CD4-positive, alpha-beta T cell treated with Interleukin-17A for 1 hour (primary cell): ENCODE data around the gene GPN2.
"Not testable (repeated sequence)": the region's sequence is repeated elsewhere in the genome, so short reads cannot be mapped to it uniquely, and the experiment has no call there.

Experiments used
- DNase-seq: peaks from one replicate; pipeline ENCODE4 v3.0.0-alpha.2; 2020

GPN2 gene

DNA sequence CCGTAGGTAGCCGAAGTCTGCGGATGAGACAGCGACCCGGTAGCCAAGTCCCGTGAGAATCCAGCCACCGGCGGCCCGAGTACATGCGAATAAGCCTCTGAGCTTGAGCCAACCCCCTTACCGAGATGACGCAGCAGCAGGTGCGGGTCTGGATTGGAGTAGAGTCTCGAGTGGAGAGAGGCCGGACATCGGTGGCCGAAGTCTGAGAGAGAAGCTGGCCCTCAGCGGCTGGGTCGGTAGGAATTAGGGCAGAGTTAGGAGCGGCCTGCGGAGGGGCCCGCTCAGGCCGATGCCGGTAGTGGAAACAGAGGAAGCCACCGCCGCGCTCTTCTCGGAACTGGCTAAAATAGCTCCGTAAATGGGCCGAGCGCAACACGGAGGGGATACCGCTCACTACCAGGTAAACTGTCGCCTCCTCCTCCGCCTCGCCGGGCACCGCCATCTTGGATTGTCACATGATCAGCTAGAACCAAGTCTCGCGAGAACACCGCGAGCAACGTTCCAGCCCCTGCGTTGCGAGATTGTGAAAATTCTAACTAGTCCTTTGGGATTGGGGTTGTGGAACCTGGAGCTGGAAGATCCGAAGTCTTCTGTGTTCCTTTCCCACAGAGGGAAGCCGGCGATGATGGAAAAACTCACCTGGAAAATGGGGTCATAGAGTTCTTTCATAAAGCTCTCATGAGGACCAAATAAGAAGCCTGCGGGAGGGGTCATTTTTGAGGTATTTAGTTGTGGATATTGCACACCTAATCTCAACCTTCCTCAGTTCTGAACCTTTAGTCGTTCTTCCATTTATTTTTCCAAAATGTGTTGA, 10.1 kb upstream of the GPN2 start, which contains the start of gene GPATCH3:
TSS of gene GPATCH3 (minus strand) at position 467 of the 814 bp plus-strand sequence. CDS start at position 442, 25 bp downstream.
- DNase-seq = peak; percentile 91

DNA sequence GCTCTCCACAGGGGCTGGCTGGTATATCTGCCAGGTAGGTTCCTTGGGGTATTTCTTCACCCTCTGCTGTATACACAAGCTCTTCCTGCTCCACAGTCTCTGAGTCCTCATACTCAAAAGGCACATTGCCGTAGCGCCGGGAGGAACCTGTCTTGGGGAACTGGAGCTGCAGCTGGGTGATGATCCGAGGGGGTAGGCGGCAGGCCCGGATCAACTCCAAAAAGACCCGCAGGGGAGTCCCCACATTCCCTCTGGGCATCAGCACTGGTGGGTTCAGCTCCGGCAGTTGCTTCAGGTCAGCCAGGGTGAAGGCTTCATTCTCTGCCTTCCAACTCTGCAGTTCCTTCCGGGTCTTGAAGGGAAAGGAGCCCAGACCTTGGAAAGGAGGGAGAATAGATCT, 7.3 kb upstream of the GPN2 start:
- no peak for DNase-seq

DNA sequence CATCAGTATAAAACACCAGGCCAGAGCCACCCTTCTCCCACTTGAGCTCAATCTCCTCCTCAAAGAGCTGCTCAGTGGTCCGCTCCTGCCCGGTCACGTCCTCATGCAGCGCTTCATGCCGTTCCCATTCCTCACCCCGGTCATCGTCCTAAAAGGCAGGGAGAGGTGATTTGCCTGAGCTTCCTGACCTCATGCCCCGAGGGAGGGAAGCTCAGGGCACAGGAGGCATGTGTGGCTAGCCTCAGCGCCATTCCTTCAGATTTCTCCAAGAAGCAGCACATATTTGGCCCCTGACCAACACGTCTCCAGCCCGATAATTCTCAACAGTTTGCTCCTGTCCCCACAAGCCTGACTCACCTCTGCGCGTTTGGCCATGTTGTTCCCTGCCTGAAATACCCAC, 4.2 kb upstream of the GPN2 start:
- DNase-seq = no peak

DNA sequence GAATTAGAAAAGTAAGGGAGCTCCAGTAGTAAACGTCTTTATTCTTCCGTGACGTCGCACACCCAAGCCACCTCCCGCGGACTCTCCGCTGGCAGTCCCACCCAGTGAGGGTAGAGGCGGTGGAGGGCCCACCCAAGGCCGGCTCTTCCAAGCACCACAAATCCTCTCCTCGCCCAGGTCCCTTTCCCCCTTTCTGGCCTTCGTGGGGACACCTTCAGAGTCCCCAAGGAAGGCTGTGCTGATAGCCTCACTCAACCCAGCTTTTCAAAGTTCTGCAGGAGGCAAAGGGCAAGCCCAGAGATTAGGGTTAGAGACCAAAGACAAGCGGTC, 349 bp upstream of the GPN2 start:
- DNase-seq = no peak

DNA sequence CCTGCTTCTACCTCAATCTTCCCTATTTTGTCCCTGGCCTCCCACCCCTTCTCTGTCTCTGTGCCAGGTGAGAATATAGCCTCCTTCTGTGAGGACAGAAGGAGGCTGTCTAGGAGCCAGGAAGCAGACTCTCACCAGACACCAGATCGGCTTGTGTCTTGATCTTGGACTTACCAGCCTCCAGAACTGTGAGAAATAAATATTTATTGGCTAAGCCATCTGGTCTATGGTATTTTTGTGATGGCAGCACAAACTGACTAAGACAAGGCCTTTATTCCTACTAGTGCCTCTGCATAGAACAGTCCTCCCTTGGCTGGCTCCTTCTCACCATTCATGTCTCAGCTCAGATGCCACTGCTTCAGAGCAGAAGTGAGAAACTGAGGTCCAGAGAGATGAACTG, 1.9 kb downstream of the GPN2 start:
- DNase-seq = no peak

DNA sequence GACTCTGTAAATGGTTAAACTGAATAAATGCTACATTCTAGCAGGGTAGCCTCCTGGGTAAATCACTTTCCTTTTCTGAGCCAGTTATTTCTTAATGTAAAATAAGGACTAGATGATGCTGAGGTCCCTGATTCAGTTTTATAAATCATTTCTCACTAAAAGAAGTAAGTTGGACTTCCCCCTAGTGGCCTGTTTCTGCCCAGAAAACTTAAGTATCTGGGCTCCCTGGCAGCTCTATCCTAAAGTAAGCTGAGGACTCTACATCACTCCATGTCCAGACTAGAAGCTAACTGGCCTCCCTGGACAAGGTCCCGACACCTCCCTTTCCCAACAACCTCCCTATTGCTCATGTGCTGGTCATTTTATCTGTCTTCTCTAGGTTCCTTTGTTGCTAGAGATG, 3.0 kb downstream of the GPN2 start:
- peak; percentile 43 for DNase-seq

DNA sequence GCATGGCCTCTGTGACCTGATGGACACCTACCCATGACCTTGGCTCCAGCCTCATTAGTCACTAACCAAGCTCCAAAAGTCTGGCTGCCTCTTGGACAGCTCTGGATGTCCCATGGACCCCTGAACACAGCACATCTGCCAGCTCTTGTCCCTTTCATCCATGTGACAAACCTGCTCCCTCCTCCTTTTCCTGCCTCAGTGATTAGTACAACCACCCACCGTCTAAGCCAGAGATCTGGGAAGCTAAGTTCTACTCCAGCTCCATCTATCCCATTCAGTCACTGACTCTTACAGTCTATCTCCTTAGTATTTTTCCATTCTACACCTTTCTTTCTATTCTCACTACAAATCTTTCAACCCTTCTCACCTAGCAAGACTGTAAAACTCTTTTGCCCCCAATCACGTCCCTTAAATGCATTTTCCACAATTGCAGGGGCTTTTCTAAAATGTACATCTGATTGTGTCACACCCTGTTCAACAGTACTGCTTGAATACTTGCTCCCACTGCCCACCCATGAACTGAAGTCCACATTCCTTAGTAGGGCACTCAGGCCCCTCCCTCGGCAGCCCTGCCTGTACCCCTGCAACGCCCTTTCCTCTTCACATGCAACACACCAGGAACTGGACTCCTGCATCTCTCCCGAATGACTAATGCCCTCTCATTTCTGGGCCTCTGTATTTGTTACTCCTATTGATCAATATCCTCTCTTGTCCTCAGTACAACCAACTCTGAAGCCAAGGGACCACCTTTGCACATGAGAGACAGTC, 7.2 kb downstream of the GPN2 start:
- DNase-seq = no peak

DNA sequence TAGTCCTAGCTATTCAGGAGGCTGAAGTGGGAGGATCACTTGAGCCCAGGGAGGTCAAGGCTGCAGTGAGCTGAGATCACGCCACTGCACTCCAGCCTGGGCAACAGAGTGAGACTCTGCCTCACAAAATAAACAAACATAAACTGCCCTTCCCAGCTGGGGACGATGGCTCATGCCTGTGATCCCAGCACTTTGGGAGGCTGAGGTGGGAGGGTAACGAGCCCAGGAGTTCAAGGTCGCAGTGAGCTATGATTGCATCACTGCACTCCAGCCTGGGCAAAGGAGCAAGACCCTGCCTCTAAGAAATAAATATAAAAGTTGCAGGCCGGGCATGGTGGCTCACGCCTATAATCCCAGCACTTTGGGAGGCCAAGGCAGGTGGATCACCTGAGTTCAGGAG, 8.5 kb downstream of the GPN2 start:
- DNase-seq = not testable (repeated sequence)

DNA sequence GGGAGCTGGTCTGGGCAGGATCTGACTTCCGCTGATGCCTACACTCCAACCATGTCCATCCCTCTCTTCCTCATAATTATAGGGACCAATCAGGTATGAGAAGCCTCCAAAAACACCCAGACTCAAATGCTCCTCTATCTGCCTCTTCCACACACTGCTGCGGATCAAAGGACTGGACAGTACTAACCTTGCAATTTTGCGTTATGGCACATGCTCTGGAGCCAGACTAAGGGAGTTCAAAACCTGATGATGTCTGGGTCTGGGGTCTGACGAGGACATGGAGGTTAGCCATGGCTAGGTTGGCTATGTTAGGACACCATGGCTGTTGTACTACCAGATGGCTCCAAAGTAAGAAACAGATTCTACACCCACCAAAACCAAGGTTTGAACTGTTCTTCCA, 10.3 kb downstream of the GPN2 start:
- DNase-seq = no peak

DNA sequence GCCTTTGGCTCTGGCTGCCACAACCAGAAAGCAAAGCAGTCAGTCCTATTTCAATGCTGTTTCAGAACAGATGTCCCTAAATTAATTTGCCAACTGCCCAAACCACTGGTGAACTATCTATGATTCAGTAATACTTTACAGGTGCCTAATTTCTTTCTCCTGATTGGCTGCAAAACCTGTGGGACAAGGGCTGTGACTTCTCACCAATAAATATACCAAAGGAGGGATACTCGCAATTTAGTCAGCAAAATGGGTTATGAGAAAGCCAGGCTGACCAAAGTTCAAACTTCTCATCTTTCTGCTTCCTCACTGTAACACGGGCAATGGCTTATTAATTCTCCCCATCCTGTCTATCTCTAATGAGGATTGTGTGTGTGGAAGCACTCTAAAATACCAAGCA, 12.8 kb downstream of the GPN2 start:
- no peak for DNase-seq

DNA sequence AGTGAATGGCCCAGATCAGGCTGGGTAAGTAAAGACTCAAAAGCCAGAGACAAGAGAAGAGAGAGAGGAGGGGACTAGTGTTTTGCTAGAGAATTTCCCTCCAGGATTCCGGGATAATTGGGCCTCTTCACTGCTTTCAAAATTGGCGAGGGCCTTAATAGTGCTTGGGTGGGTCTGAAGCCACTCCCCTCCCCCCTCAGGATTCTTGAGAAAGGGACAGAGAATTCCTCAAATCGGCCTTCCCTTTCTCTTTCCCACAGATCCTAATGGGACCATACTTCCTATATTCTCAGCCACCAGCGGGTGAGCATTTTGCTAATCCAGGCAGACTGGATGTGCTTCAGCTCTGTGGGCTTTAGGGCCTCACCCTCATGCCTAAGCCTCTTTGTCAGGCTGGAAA, 15.2 kb downstream of the GPN2 start:
- no peak for DNase-seq

DNA sequence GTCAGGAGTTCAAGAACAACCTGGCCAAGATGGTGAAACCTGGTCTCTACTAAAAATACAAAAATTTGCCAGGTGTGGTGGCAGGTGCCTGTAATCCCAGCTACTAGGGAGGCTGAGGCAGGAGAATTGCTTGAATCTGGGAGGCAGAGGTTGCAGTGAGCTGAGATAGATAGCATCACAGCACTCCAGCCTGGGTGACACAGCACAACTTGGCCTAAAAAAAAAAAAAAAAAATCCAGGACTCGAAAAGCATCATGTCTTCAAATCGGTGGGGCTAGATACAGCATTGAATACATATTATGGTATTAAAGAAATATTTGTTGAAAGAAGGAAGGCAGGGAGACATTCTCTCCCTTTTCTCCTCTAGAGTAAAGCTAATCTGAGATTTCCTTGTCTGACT, 17.0 kb downstream of the GPN2 start:
- not testable (repeated sequence) for DNase-seq

DNA sequence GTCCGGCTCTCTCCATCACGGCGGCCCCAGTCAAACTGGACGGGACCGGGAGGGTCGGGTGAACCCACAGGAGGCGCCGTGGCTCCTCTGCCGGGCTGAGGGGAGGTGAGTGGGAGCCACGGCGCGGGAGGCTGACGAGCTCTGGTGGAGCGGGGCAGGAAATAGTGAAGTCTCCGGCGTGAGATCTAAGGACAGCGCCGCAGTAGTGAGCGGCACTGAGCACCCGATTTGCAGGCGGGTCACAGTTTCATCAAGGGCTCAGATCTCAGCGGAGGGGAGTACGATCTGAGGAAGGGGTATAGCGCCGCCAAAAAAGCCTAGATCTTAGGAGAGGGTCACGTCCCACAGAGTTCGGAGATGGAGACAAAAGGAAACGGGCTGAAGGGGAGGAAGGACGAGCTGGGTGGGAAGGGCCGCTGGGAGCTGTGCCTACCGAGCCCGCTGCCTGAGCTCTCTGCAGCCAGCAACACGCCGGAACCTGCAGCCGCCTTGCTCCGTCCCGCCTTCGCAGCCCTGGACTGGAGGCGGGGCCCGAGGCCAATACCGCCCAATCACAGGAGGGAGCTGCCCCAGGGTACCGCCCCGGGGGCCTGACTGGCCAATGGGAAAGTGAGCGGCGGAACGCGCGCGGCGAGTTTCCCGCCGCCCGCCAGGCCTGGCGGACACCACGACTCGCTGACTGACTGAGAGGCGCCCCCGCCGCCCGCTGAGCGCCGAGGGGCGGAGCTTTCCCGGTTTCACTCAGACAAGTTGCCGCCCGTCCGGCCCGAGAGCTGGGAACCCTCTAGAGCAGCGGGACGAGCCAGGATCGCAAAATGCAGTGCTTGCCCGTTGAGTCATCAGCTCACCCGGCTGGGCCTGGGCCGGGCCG, 25.2 kb downstream of the GPN2 start:
- peak; percentile 96 for DNase-seq

DNA sequence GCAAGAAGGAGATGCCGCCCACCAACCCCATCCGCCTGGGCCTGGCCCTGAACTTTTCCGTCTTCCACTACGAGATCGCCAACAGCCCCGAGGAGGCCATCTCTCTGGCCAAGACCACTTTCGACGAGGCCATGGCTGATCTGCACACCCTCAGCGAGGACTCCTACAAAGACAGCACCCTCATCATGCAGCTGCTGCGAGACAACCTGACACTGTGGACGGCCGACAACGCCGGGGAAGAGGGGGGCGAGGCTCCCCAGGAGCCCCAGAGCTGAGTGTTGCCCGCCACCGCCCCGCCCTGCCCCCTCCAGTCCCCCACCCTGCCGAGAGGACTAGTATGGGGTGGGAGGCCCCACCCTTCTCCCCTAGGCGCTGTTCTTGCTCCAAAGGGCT, 26.4 kb downstream of the GPN2 start:
- no peak for DNase-seq

DNA sequence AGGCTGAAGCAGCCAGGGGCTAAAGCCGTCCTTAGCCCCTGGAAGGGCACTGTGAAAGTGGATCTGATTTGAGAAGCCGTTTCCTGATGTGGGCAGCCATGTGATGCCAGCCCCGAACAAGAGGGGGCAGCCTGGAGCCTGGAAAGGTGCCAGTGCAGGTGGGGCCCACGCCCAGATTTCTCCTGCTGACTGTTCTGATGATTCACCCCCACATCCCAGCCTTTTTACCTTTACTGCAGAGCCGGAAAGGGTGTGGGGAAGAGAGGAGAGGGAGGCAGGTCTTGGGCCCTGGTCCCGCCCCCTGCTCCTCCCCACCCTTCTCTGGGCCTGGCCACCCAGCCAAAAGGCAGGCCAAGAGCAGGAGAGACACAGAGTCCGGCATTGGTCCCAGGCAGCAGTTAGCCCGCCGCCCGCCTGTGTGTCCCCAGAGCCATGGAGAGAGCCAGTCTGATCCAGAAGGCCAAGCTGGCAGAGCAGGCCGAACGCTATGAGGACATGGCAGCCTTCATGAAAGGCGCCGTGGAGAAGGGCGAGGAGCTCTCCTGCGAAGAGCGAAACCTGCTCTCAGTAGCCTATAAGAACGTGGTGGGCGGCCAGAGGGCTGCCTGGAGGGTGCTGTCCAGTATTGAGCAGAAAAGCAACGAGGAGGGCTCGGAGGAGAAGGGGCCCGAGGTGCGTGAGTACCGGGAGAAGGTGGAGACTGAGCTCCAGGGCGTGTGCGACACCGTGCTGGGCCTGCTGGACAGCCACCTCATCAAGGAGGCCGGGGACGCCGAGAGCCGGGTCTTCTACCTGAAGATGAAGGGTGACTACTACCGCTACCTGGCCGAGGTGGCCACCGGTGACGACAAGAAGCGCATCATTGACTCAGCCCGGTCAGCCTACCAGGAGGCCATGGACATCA, 27.1 kb downstream of the GPN2 start, which contains the start of gene SFN:
TSS of gene SFN (plus strand) at position 369 of the 904 bp plus-strand sequence. CDS start at position 433, 64 bp downstream.
- peak; percentile 61 for DNase-seq

DNA sequence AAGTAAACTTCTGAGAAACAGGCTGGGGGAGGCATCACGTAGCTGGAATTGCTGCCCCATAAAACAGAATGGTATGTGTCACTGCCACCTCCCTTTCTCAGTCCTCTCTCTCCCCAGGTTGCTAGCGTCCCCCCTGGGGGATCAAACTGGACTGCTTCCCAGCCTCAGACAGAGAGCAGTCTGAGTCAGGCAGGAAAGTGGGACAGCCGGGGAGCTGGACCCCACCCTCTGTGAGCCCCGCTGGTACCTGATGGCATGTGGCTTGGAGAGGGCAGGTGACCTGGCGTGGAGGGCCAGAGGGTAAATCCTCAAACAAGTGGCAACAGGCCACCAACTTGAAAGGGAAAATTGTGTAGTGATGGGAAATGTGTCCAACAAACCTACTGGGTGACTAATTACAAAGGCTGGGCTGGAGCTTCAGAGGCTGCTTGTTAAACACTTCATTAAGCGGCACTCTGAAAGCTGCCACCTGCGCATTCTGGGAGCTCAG, 28.1 kb downstream of the GPN2 start:
- DNase-seq = no peak

DNA sequence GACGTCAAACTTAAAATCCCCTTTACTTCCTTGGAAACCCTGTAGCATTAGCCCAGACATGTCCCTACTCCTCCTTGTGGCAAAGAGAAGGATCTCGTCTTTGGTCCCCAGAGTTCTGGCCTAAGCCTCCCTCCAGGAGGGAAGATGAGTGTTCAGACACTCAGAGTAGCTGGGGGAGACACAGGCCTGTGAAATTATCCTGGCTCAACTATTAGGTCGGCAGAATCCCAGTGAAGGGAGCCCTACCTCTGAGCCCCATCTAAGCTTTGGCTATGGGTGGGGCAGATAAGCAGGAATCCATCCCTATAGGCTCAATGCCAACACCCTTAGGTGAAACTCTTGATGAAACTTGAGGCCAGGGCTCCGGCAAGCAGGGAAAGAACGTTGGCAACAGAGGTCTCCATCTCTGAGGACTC, 28.8 kb downstream of the GPN2 start:
- DNase-seq = no peak

DNA sequence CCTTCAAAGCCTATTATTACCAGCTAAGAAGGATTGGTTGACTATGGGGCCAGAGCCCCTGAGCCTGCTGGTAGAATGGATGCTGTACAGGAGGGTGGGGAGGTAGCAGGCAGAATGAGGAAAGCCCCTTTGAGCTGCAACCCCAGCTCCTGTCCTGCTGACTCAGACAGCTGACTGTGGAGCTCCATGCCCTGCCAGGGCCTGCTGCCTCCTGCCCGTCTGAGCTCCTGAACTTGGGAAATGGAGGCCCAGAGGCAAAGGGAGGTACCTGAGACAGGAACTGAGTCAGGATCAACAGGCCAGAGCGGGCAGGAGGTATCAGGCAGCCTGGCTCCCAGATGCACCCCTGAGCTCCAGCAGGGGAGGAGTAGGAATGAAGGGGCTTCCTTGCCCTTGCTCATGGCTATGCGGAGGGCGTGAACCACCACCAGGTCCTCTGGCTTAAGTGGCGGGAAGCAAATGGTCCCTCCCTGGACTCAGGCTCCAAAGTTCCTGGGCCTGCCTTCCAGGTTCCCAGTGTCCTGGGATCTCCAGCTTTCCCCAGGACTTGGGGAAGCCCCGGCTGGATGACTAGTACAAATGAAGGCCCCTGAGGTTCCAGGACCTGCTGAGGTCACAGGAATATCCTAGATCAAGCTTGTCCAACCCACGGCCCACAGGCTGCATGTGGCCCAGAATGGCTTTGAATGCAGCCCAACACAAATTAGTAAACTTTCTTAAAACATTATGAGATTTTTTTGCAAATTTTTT, 31.0 kb downstream of the GPN2 start:
- DNase-seq = no peak

DNA sequence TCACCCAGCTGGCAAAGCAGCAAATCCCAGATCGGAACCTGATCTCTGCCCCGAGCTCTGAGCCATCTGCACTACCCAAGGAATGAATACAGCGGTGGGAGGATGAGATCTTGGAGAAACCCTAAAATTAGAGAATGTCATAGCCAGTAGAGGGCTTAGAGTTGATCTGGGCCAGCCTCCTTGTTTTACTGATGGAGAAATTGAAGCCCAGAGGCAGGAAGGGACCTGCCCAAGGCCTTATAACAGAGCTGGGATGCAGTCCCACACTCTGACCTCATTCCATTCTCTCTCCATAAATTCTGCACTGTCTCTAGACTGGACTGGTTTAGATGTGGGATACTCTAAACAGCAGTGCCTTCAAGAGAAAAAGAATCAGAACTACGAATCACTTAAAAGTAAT, 31.9 kb downstream of the GPN2 start:
- no peak for DNase-seq

DNA sequence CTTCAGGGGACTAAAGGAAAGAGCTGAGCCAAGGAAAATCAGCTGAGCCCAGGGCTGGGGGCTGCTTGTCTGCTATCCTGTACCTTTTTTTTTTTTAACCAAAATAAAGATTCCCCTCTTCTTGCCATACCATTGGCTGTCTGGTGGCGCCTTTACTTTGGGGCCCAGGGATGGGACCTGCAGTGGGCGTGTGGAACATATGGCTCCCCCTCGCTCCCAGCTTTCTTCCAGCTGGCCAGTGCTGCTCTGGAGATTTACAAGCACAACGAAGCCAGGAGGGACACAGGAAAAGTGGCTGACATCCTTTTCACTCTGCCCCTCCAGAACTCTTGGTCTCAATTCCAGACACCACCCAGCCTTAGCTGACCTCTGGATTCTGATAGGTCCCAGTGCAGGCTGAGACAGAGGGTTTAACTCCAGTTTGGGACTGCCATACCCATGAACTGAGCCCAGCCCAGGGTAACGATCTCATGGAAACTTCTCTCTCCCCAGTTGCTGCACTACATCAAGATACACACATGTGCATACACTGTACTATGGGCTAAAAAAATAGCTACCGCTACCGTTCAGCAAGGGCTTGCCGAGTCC, 32.5 kb downstream of the GPN2 start:
- DNase-seq = no peak
